ENCODE results near the gene SCNN1G.

DNA sequence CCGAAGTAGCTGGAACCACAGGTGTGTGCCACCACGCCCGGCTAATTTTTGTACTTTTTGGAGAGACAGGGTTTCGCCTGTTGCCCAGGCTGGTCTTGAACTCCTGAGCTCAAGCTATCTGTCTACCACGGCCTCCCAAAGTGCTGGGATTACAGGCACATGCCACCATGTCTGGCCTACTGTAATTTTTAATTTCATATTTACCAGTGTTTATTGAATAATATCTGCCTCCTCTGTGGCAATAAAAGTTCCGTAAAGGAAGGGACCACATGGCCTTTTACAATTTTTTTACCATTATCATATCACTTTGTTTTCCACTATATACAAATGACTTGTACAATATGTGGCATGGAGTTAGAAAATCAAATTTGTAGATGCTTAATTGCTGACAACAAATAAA is 41.0 kb upstream of the SCNN1G start:
- TF ChIP-seq CTCF (IDR thresholded peaks at IDR 0.05), result no peak
- no peak for TF ChIP-seq POLR2A (IDR thresholded peaks at IDR 0.05)
- no peak for TF ChIP-seq EP300 (IDR thresholded peaks at IDR 0.05)
- no peak for TF ChIP-seq POLR2AphosphoS5 (IDR thresholded peaks at IDR 0.05)
